GM10266 (cell line): ENCODE data around the gene CYP2S1.

ENCODE experiments used
- DNase-seq: peaks from one replicate; pipeline ENCODE4 v3.0.0; 2012; ENCODE audit errors: extremely low spot score
- CTCF ChIP-seq: IDR thresholded peaks from 2 replicates; pipeline ENCODE4 v1.5.1; 2012; ENCODE audit warnings: mild to moderate bottlenecking, low read depth; ENCODE audit not compliant: control insufficient read depth, insufficient read depth; ENCODE audit errors: missing control alignments

Gene CYP2S1

GRCh38 chr19:41249707-41250423, 56.8 kb downstream of the CYP2S1 start:
- no peak for TF ChIP-seq CTCF
- no peak for DNase-seq

GRCh38 chr19:41253660-41254059, 60.6 kb downstream of the CYP2S1 start:
- TF ChIP-seq CTCF: no peak
- DNase-seq: no peak

GRCh38 chr19:41255171-41255570, 62.2 kb downstream of the CYP2S1 start:
- TF ChIP-seq CTCF: no peak
- no peak for DNase-seq
